Measurements from ENCODE around the gene RPL27A.

RPL27A gene

DNA sequence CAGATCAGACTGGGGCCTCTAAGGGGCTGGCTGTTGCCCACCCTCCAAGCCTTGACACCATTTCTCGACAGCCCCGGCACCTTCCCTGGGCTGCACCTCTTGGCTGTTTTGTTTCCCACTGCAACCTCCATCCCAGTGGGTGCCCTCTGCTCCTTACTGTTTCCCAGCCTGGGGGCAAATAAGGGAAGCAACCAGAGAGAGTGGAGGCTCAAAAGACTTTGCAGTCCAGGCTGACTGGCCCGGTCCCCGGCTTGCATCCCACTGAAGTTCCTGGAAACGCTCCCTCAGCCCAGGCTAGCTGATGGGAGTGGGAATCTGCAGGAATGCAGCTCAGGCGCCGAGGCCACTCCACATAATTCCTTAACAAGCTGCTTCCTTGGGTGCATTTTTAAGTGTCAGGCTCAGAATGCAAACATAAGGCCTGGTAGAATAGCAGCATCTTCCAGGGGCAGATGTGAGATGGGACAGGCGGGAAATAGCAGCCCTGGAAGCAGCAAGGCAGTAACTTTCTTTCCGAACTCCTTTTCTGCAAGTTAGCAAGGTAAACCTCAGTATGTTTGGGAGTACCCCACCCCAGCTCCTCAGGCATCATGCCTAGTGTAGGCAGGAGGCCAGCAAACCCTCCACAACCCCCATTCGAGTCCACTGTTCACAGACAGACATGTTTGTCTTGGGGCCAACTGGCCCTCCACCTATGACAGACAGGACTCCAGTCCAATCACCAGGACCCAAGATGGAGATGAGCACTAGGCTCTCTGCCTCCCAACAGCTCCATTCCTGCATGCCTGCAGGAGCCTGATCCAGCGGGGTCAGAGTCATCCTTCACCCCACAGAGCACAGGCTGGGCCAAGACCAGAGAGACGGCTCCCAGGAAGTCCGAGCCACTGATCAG, 39.3 kb downstream of the RPL27A start:
- no peak for DNase-seq

DNA sequence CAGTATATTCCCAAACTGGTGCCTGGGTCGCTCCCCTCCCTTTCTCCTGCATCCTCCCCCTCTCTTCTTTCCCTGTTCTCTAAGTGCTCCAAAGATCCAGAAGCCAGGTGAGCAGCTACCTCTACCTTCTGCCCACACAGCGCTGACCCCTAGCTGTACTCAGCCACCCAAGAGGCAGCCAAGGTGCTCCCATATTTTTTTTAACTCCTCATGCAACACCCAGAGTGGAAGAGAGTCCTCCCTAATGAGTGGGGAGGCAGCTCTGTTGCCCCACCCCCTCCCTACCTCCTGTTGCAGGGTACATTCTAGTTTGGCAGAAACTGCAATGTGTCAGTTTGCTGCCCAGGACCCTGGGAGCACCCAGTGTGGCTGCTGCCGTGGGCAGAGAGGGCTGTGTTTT, 40.2 kb downstream of the RPL27A start:
- no peak for DNase-seq

DNA sequence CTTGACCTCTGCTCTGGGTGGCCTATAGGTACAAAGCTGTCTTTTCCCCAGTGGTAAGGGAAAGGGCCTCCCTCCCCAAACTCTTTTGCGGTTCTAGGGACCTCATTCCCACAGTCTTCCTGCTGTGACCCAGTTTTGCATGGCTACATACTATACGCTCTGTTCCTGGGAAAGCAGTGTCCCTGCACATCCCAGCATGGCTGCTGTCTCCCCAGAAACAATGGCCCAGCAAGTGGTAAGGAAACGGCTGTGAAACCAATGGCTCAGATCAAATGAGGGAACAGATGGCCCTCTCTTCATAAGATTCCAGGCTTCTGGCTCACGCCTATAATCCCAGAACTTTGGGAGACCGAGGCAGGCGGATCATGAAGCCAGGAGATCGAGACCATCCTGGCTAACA, 41.1 kb downstream of the RPL27A start:
- no peak for DNase-seq

DNA sequence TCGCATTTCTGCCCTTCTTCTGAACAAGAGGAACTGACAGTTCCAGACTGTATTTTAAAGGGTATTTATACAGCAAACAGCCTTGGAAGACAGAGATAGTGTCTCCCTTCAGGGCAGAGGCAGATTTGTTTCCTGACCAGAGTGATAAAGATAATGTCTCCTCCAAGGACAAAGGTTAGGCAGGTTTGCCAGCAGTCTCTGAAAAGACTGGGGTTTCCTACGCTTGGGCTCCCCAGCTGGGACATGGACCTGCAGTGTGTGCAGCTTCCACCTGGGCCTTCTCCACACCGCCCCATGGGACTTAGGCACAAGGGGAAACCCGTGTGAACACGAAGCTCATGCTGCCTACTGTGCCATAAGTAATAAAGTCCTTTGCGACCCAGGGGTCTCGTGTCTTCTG, 42.1 kb downstream of the RPL27A start:
- DNase-seq, result no peak

DNA sequence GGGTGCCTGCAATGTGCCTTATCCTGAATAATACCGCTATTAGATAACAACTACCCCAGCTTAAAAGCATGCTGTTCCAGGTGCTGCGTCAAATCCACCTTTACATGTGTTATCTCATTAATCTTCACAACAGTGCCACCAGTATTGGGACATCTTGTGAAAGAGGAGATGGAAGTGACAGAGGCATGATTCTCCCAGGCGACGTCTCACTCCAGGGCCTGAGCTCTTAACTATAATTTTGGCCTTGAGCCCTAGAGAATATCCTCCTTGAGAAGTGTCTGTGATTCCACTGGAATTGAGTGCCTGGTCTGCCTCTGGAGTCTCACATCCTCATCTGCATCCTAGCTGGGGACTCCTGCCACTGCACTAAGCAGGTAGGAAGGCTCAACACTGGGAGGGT, 43.8 kb downstream of the RPL27A start:
- DNase-seq, result no peak

DNA sequence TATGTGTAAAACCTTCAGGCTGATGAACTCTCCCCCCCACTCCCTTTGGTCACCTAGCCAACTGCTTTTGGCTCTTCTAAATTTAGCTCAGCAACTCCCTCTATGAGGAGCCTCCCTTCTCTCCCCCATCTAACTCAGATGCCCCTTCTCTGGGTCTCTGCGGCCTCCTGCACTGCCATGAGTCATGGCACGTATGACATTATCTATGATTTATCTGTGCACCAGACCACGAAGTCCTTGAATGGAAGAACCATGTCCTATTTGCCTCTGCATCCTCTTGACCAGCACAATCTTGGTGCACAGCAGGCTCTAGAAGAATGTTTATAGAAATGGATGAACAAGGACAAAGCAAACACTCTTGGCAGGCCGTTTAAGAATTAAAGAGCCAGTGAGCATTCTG, 46.0 kb downstream of the RPL27A start:
- no peak for DNase-seq

DNA sequence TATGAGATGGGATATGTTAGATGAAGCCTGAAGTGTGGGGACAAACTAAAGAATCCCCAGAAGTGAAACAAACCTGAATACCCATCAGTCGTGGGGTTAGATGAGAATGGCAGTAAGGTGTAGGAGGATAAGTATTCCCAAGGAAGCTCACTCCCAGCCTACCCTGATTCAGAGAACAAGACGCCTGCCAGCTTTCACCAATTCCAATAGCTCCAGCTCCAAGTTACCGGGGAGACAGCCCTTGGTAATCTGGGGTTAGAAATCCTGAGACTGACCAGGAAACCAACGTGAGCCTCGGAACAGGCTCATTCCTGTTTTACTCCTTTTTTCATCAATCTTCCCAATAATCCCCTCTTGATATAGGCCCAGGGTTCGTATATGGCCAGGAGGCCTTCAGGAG, 46.5 kb downstream of the RPL27A start:
- DNase-seq, result no peak

DNA sequence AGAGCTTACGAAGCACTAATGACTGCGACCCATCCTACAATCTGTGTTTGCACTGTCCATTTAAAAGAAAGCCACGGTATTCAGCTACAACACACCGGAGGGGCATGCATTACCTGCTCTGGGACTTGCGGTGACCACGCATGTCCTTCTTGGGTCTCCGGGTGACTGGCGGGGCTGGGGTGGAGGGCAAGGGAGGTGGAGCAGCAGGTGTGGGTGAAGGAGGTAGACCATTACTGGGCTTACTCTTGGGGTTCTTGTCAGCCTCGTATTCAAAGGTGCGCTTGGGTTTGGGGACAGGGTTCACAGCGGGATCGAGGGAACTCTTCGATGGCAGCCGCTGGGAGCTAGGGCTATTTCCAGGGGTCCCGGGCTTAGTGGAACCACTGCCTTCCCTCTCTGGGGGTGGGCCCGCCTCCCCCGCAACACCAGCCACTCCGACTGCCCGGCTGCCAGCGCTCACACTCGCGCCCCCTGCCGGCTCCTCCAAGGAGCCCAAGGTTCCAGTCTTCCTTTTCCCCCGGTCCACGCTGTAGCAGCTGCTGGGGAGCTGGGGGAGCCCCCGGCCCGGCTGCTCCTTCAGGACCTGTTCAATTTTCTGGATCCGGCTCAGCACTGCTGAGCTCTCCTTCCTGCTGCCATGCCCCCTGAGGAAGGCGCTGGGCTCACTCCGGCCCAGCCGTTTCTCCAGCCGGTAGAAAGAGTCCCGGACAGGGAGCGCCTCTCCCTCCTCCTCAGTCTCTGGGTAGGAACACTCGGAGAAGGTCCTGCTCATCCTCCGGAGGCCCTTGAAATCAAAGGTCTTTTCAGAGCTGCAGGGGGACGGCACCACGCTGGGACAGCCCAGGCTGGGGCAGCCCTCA, 47.5 kb downstream of the RPL27A start:
- DNase-seq, result no peak

DNA sequence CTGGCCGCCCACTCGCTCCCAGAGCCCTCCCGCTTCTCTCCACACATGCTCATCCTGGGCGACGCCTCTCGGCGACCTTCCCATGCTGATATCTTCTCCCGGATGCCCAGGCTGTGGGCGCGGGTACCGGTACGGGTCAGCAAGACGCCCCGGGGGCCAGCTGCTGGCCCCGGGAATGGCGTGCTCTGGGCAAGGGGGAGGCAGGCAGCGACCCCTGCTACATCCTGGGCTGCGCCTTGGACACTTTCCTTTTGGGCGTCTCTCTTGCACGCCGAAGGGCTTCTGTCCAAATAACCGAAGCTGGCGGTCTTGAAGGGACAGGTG, 48.1 kb downstream of the RPL27A start:
- DNase-seq, result no peak

DNA sequence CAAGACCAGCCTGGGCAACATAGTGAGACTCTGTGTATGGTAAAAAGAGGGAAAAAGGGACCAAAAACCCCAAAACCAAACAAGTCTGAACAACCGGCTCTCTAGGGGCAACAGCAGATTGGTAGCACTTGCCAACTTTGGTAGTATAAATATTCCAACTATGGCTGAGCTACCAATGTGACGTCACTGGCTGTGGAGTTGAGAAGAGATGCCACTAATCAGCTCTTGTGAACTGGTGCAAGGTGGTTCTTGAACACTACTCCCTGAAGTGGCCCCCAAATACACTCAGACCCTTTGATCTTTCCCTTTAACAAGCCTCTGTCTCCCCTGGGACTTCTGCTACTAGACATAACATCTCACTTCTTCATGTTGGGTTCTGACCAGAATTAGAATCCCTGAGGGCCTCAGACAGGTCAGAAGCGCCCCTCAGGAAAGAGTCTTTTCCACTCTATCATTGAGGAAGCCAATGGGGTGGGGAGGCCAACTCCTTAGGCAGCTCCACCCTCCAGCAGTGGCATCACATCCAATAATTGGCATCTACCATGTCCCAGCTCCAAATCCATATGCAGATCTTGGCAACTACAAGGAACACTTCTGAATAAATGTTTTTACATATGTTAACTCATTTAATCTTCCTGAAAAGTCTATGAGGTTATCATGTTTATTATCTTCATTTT, 49.2 kb downstream of the RPL27A start:
- no peak for DNase-seq

DNA sequence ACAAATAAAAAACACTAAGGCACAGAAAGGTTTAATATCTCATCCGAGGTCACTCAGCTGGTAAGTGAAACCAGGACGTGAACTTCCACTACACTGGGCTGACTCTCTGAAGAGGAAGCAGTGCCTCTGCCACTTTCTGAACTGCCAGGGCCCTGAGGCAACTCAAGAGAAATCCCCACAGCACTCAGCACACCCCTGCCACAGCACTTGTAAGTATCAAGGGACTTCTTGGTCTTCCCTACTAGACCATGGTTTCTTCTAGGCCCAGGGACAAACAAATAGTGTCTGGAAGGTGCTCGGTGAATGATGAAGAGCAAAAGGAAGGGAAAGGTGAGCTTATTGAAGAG, 49.7 kb downstream of the RPL27A start:
- DNase-seq, result no peak

DNA sequence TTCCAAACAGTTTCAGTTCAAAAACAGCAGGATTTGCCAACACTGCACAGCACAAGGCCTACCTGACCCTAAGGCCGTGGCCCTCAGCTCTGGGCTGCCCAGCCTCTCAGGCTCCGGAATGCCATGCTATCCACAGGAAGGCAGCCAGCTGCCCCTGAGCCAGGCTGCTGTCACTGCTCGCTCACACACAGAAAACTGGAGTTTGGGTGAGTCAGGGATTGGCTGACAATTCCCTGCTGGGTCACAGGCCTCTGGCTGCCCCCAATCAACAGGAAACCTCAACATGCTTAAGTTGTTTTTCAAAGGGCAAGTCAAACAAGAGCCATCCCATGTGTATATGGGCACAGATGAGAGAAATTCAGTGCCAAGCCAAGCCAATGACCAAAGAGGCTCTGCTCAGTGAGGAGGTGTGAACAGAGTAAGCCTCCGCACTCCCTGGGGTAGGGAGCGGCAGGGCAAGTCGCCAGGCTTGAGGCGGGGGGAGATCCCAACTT, 50.2 kb downstream of the RPL27A start:
- DNase-seq, result no peak

DNA sequence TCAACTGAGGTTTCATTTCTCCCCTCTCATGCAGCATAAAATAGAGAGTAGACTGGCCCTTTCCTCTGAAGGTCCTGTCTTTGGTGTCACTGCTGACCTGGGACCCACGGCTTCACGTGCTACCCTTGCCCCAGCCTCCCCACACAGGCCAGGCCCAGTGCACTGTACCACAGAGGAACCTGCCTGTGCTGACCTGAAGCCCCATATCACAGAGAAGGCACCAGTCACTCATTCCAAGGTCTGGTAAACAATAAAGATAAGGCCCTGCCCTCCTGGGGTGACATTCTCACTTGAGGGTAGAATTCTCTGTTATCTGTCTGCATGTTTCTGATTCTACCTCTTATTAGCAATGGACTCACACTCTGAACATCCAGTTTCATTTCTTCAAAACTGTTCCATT, 51.3 kb downstream of the RPL27A start:
- no peak for DNase-seq

DNA sequence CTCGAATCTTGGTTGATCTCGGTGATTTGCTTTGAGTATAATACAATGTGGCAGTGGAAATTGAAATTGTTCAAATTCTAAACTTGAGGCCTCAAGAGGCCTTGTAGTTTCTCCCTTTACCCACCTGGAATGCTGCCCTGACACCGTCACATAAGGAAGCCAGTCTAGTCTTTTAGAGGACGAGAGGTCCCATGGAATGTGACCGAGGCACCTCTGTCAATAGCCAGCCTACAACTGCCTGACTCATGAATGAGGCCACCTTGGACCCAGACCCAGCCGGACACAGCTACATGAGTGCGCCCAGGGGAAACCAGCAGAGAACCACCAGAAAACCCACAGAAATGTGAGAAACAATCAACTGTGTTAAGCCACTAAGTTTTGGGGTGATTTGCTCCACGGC, 52.5 kb downstream of the RPL27A start:
- no peak for DNase-seq

DNA sequence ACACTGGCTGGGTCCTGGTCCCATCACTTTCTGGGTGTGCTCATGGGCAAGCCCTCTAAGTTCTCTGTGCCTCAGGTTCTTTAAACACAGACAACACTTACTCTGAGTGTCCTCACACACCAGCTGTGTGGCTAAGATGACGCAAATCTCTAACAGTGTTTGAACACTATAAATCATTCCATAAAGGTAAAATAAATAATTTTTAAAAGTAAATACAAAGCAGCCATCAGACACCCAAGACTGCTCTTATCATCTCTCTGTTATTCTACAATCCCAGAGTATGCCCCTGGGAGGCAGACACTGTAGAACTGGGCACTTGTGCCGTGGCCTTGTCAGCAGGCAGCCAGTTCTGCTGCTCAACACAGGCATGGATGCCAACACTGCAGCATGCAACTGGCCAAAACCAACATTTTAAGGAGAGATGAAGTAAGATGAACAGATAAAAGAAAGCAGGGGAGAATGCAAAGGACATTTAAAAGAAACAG, 56.8 kb downstream of the RPL27A start:
- no peak for DNase-seq

All from CD4-positive, alpha-beta T cell treated with Interleukin-21 for 1 hour (primary cell).